GM18498 (cell line): ENCODE results near the gene SLC25A3.
A peak's percentile ranks its signal among the peaks of the same experiment; 100 is the strongest.
"Not testable (repeated sequence)": the region's sequence is repeated elsewhere in the genome, so short reads cannot be mapped to it uniquely, and the experiment has no call there.

Source experiments
- ATAC-seq: cut with Tn5 transposase; IDR thresholded peaks from one replicate; pipeline ENCODE4 v1.9.1; 2021; ENCODE audit warnings: mild to moderate bottlenecking, moderate library complexity; ENCODE audit not compliant: unreplicated experiment

SLC25A3 gene

DNA sequence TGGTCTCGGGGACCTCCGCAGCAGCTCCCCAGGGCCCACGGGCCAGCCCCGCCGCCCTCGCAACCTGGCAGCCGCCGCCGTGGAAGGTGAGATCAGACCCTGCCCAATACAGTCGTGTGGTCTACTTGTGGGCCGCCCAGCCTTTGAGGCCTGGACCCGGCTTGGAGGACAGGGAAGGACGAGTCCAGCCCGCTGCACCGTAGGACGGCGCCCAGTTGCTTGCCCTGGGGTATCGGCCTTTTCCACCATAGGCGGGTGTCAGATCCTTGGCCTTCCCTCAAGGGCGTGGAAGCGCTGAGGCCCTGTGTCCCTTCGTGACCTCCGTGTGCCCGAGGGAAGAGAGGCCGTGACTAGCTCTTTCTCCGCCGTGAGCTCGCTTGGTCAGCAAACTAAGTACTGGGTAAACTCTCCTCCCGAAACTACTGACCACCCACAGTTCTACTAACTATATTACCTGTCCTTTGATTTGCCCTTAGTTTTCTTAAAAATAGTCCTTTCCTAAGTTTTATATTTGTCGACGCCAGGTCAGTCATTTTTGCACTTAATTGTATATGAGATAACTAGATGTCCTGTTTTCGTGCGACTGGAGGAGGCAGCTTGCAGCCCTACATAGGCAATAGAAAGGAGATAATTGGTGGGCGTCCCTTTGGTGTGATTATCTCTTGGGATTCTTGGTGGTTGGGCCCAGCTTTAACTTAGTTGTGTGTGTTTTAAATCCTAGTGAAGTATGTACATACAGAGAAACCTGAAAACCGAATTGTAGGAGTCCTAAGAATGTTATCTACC, 757 bp downstream of the SLC25A3 start:
- ATAC-seq, result no peak

DNA sequence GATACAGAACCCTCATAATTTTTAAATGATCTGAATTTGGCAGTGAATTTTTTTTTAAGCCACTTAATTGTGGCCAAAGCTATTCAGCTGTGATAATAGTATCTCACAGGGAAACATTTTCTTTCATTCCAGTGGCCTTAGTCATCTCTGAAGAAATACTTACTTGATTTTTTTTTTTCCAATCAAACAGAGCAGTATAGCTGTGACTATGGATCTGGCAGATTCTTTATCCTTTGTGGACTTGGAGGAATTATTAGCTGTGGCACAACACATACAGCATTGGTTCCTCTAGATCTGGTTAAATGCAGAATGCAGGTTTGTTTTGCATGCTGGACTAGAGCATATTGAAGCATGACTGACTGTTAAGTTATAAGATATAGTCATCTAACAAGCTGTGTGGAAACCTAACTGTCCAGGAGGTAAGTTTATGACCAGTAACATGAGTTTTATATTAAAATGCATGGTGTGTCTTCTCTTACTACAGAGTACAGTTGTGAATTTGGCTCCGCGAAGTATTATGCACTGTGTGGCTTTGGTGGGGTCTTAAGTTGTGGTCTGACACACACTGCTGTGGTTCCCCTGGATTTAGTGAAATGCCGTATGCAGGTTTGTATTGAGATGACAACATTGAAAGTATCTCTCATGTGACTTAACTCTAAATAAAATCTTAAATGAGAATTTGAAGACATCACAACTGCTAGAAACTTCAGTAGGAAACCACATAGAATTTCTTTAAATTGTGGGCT, 1.9 kb downstream of the SLC25A3 start:
- no peak for ATAC-seq

DNA sequence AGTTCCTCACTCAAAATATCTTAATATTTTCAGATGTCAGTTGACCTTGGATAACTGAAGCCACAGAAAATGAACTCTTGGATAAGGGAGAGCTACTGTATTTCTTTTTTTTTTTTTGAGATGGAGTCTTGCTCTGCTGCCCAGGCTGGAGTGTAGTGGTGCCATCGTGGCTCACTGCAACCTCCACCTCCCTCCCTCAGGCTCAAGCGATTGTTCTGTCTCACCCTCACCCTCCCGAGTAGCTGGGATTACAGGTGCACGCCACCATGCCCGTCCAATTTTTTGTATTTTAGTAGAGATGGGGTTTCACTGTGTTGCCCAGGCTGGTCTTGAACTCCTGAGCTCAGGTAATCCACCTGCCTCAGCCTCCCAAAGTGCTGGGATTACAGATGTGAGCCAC, 3.8 kb downstream of the SLC25A3 start:
- ATAC-seq, result not testable (repeated sequence)

DNA sequence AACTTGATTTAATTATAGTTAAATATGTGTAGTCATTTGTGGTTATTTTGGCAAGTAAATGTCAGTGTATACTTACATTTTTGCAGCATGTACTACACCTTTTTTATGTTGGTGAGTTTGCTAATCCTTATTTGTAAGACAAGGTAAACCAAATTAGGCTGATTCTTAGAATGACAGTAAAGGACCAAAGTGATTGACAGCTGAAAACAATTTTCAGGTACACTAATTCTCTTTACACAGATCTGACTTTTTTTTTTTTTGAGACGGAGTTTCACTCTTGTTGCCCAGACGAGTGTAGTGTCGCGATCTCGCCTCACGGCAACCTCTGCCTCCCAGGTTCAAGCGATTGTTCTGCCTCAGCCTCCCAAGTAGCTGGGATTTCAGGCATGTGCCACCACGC, 8.4 kb downstream of the SLC25A3 start:
- no peak for ATAC-seq

DNA sequence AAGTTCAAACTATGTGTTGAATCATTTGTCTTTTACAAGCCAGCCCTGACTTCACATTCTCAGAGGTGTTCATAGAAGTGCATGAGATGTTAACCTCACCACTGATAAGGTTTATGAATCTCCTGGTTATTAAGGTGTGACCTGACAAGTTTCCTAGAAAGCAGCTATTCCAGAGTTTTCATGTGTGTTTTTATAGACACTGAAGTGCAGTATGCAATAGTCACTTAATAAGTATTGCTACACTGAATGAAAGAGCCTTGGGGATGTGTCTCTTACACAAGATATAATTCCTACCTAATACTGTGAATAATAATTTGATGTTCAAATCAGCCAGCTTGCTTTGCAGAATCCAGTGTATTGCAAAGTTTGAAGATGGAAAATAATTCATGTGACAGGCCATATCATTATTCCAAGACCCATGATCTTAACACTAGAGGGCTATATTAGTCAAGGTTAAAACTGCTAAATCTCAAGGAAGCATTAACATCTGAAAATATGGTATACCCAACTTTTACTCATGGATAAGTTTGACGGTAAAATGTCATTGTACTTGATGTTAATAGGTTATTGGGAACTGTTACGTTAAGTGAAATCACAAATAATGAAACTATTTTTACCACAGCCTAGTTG, 13.0 kb downstream of the SLC25A3 start:
- no peak for ATAC-seq

DNA sequence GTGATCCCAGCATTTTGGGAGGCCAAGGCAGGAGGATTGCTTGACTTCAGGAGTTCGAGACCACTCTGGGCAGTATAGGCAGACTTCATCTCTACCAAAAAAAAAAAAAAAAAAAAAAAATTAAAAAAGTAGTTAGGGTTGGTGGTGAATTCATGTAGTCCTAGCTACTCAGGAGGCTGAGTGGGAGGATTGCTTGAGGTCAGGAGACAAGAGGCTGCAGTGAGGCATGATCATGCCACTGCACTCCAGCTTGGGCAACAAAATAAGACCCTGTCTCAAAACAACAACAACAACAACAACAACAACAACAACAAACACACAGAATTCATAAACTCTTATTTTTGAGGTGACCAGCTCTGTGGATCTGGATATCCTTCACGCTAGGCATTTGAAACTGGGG, 17.1 kb downstream of the SLC25A3 start:
- no peak for ATAC-seq

DNA sequence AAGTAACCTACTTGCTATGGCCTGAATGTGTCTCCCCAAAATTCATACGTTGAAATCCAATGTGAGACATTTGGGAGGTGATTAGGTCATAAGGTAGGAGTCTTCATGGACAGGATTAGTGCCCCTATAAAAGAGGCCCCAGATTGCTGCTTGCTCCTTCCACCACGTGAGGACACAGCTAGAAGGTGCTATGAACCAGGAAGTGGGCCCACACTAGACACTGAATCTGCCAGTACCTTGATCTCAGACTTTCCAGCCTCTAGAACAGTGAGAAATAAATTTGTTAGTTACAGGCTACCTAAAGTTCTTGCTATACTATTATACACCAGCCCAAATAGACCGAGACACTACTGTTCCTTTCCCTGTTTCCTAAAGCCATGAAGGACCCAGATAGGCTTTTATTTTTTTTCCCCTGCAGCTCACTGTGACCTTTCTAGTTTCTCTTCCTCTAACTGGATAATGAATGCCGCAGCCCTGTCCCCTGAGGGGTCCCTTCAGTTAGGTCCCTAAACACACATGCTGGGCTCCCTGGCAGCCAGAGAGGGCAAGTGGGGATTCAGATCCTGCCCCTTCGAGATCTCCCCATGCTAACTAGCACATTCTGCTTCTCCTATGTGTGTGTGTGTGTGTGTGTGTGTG, 19.3 kb downstream of the SLC25A3 start:
- ATAC-seq, result peak; percentile 92

DNA sequence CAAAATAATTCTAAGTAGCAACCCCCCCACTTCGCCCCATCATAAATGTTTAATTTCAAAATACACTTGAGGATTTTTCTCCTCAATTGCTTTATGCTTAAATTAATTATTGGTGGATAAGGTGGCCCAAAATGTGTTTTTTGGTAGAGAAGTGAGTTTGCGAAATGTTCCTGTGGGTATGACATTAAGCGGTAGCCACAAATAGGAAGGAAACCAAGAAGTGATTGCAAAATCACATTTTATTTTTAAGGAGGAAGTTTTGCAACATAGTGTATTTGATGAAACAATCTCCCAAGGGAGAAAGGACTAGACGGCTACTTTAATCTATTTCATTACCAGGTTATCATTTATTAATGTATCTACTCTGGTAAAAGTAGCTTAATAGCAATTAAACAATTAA, 25.5 kb downstream of the SLC25A3 start:
- no peak for ATAC-seq

DNA sequence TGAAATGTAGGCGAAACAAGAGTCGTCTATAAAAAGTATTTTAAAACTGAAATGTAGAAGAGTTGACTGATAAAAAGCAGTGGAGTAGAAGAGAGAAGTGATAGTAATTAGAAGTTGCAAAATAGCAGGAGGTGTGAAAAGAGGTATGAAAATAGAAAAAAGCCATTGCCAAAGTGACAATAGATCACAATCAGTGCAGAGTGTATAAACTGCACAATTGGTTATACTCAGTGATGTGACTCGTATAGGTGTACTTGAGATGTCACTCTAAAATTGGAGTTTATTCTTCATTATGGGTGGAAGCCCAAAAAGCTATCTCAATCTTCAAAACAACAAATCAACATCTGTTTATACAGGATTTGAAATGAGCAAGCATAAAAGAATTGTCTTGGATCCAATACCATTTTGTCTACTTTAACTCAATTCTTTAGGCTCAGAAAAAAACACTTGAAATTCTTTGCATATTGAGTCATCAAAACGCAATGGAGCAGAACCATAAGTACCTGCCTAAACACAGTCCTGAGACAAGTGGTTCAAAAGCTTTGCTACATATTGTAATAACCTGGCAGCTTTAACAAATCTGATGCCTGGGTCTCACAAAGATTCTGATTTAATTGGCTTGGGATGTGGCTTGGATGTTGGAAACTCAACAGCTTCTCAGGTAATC, 42.3 kb downstream of the SLC25A3 start:
- peak; percentile 90 for ATAC-seq

DNA sequence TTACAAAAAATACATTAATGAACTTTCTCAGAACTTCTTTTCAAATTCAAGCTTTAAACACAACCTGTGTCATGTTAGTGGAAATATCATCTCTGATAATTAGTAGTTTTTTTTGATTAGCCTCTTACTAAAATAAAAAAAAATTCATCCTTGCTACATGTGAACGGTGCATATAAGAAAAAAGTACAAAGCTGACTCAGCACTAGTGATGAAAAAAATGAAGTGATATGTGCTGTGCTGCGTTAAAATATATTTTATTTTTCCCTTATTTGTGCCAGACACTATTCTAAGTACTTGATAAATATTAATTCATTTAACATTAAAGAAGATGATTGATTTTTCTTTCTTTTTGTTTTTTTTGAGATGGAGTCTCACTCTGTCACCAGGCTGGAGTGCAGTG, 43.6 kb downstream of the SLC25A3 start:
- no peak for ATAC-seq

DNA sequence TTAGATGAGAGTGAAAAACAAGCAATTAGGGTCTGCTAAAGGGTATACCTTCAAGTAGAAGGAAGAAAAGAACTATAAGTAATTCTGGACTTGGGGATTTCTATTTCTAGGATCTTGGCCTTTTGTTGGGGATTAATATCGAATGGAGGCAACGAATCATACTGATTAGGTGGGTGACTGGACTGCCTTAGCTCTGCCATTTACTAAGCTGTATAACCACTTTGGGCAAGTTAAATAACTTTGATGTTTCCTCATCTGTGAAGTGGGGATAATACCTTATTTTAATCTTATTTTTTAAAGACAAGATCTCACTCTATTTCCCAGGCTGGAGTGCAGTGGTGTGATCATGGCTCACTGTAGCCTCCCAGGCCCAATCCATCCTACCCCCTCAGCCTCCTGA, 44.5 kb downstream of the SLC25A3 start:
- ATAC-seq, result no peak

DNA sequence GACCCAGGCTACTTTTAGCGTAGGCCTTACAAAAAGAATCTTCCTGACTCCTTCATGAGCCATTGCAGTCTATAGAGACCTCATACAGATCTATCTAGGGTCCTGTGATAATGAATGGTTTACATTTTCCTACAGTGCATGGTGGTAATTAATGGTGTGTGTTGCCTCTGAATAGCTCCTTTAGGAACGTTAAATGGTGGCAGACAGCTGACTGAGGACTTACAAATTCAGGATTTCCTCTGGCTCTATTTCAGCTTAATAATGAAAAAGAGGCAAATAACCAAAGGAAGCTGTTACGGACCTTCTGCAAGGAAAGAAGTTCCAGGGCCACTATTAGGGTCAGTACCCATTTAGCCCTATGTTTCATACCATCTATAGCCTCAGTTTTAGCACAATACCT, 46.0 kb downstream of the SLC25A3 start:
- no peak for ATAC-seq

DNA sequence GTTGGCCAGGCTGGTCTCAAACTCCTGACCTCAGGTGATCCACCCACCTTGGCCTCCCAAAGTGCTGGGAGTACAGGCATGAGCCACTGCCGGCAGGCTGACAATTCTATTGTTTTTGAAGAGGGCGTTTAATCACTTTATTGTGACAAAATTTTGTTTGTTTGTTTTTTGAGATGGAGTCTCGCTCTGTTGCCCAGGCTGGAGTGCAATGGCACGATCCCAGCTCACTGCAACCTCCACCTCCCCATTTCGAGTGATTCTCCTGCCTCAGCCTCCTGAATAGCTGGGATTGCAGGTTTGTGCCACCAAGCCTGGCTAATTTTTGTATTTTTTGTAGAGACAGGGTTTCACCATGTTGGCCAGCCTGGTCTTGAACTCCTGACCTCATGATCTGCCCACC, 49.3 kb downstream of the SLC25A3 start:
- ATAC-seq, result not testable (repeated sequence)

DNA sequence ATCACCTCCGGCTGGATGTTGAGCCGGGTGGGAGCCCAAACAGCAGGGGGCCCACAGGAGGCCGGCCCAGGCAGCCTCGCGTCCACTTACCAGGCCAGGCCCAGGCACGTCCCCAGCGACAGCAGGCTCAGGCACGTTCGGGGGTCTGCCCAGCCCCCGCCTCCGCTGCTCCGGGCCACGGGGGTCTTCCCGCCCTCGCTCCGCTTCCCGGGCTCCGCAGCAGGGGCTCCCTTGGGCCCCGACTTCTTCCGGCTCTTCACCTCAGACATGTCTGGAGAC, 50.9 kb downstream of the SLC25A3 start:
- ATAC-seq, result peak; percentile 23

DNA sequence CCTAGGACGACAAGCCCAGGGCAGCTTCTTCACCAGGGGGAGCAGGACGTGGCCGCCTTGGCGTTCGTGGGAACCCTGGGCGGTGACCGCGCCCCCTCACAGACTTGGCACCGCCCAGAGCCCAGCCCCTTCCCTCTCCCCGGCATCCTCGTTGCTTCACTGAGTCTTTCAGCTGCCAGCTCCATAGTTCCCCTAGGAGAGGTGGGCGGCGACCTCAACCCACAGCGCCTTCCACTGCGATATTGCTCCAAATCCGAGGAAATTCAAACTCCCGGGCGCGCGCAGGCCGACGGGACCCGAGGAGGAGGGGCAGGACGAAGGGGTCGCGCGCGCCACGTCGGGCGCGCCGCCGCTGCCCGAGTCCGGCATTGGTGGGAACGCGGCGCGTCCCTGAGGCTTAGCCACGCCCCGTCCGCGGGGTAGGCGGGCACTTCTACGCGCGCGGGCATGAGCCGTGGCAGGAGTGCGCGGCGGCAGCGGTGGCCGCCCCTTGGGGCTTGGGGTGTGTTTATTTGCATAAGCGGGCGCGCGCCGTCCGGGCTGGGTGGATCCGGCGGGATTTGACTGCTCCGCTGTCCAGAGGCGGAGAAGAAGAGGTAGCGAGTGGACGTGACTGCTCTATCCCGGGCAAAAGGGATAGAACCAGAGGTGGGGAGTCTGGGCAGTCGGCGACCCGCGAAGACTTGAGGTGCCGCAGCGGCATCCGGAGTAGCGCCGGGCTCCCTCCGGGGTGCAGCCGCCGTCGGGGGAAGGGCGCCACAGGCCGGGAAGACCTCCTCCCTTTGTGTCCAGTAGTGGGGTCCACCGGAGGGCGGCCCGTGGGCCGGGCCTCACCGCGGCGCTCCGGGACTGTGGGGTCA, 51.5 kb downstream of the SLC25A3 start, which contains the start of the genes APAF1 and IKBIP:
TSS of gene APAF1 (plus strand) at position 579 of the 860 bp plus-strand sequence. CDS start 3,070 bp downstream, outside the sequence.
TSS of gene IKBIP (minus strand) at position 77 of the 860 bp plus-strand sequence. CDS start 87 bp downstream, outside the sequence.
- peak; percentile 89 for ATAC-seq

DNA sequence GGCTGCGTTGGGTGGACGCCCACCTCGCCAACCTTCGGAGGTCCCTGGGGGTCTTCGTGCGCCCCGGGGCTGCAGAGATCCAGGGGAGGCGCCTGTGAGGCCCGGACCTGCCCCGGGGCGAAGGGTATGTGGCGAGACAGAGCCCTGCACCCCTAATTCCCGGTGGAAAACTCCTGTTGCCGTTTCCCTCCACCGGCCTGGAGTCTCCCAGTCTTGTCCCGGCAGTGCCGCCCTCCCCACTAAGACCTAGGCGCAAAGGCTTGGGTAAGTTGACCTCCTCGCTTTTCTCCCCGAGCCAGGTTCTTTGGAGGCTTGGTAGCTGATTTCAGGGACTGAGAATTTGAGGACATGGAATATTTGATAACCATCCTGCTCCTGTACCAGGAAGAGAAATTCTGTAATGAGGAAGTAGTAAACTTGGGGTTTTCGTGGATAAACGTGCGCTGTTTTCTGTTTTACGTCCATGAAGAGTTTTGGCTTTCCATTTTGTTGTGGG, 52.1 kb downstream of the SLC25A3 start:
- peak; percentile 1 for ATAC-seq

DNA sequence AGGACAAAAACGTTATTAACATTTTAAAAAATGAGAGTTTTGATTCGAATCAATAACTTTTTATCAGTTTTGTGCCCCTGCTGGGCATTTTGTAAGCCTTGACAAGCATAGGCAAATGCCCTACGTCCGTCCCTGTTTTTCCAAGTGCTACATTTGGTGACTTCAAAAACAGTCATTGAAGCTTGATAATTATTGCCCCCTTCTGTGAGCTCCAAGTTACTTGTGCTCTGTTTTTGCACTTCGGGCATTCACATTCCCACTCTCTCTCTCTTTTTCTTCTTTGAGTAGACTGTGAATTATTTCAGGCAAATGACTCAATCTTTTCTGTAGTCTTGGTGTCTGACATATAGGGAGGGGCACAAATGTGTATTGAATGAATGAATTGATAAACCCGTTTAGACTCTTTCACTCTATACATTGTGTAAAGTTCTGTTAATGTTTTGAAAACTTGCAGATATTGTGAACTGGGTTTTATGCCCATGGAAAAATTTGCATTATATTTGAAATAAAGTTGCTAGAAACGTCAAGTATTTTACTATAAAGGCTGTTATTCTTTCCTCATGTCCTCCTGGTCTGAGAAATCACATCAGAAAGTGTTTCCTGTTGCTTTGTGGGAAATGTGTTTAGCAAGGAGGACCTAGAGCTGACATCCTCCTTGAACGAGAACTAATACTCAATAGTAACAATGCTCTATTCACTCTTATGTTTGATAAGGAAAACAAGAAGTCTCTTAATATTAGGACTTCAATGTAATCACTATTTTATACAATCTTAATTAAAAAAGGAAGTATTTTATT, 53.0 kb downstream of the SLC25A3 start:
- ATAC-seq, result no peak

DNA sequence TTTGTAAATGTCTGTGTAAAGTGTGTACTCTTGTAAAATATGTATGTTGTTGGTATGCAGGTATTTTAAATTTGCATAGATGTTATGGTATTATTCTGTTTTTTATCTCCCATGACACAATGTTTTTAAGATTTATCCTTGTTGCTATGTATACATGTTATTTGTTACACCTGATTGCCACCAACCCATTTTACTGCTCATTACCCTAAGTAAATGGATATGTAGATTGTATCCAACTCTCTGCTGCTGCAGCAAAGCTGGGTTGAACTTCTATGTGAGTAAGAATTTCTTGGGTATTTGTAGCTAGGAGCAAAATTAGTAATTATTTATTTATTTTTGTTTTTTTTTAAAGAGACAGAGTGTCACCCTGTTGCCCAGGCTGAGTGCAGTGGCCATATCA, 57.8 kb downstream of the SLC25A3 start:
- no peak for ATAC-seq
